T-helper 17 cell (primary cell): ENCODE data around the gene SPOP. TPM values are rescaled to one million over a fixed set of nuclear protein-coding genes. Genes with fewer than 3 reads are reported as not detected.

ENCODE experiments used
- ATAC-seq: fragments of 150-1000 bp; cut with Tn5 transposase; 2 replicates; pipeline ENCODE4 v1.10.0; 2021; ENCODE audit warnings: mild to moderate bottlenecking, moderate library complexity
- DNase-seq, 3 donors: peaks; one replicate each; pipeline versions ENCODE4 v3.0.0 to v3.0.0-alpha.2; 2020 to 2021
- H3K9me3 ChIP-seq: one replicate; pipeline ENCODE4 v1.7.0; 2013; ENCODE audit warnings: low read length, mild to moderate bottlenecking; ENCODE audit not compliant: control insufficient read depth, poor library complexity, severe bottlenecking
- H3K27ac Mint-ChIP-seq: one replicate; pipeline ENCODE4 v1.8.0; 2022; ENCODE audit warnings: mild to moderate bottlenecking, moderate library complexity, mixed read lengths
- H3K27me3 Mint-ChIP-seq: one replicate; pipeline ENCODE4 v1.8.0; 2022; ENCODE audit warnings: mixed read lengths
- H3K36me3 Mint-ChIP-seq: one replicate; pipeline ENCODE4 v1.8.0; 2022; ENCODE audit warnings: low read depth, mixed read lengths
- H3K4me1 Mint-ChIP-seq: one replicate; pipeline ENCODE4 v1.8.0; 2022; ENCODE audit warnings: mild to moderate bottlenecking, mixed read lengths
- H3K4me3 Mint-ChIP-seq: one replicate; pipeline ENCODE4 v1.8.0; 2022; ENCODE audit warnings: mild to moderate bottlenecking, moderate library complexity, mixed read lengths
- total RNA-seq, 4 donors: library from RNA in 2 of 4; stranded (reverse) in 2 of 4; gene quantifications; one replicate each; pipeline ENCODE4 v1.2.3 and lab custom pipeline; 2022 to 2026

The SPOP gene
- total RNA-seq, 2 donors from 2014 or later, result 46.8 to 52.7 TPM

- no peak for ATAC-seq
- Mint-ChIP-seq H3K36me3 (peaks cover 9% of the 10 kb centered on the region), H3K27me3 (no peaks in the 10 kb centered on the region)
These were observed 65.2 kb downstream of the SPOP start for GRCh38 chr17:49612726-49613125.

GRCh38 chr17:49610883-49611584 lies 66.9 kb downstream of the SPOP start:
- Mint-ChIP-seq H3K36me3 (peaks cover 9% of the 10 kb centered on the region), H3K4me1 (peaks cover 3% of the 10 kb centered on the region), H3K27ac (peak overlapping the region; percentile 8), H3K4me3 (no peak overlapping the region), H3K27me3 (no peaks in the 10 kb centered on the region)
- DNase-seq, result no peak
- H3K9me3 ChIP-seq, result no peaks in the 10 kb centered on the region
- ATAC-seq, result no peak

More at GRCh38 chr17:49612726-49613125, 65.2 kb downstream of the SPOP start:
- Mint-ChIP-seq H3K27ac (no peak overlapping the region), H3K4me1 (peaks cover 6% of the 10 kb centered on the region), H3K4me3 (no peak overlapping the region)
- H3K9me3 ChIP-seq, result no peaks in the 10 kb centered on the region
- DNase-seq, result no peak

GRCh38 chr17:49604314-49604869 lies 73.5 kb downstream of the SPOP start:
- Mint-ChIP-seq H3K36me3 (peaks cover 6% of the 10 kb centered on the region), H3K27me3 (no peaks in the 10 kb centered on the region), H3K27ac (no peak overlapping the region), H3K4me3 (no peak overlapping the region), H3K4me1 (peaks cover 3% of the 10 kb centered on the region)
- H3K9me3 ChIP-seq, result no peaks in the 10 kb centered on the region
- DNase-seq (no peak), ATAC-seq (no peak)

GRCh38 chr17:49603720-49604119 lies 74.2 kb downstream of the SPOP start:
- Mint-ChIP-seq H3K27me3 (no peaks in the 10 kb centered on the region), H3K4me3 (no peak overlapping the region), H3K36me3 (peaks cover 5% of the 10 kb centered on the region), H3K27ac (no peak overlapping the region), H3K4me1 (peaks cover 3% of the 10 kb centered on the region)
- no peak for ATAC-seq
- no peak for DNase-seq
- no peaks in the 10 kb centered on the region for H3K9me3 ChIP-seq

- Mint-ChIP-seq H3K27me3 (no peaks in the 10 kb centered on the region), H3K4me3 (no peak overlapping the region), H3K4me1 (peaks cover 3% of the 10 kb centered on the region), H3K27ac (no peak overlapping the region), H3K36me3 (peaks cover 5% of the 10 kb centered on the region)
- H3K9me3 ChIP-seq, result no peaks in the 10 kb centered on the region
- ATAC-seq, result no peak
- no peak for DNase-seq
These were observed 74.7 kb downstream of the SPOP start for GRCh38 chr17:49603238-49603637.

- no peak for DNase-seq
- ATAC-seq, result no peak
- H3K36me3 Mint-ChIP-seq, result peaks cover 5% of the 10 kb centered on the region
These were observed 75.1 kb downstream of the SPOP start for GRCh38 chr17:49602783-49603182.

GRCh38 chr17:49600949-49601348 lies 76.9 kb downstream of the SPOP start:
- Mint-ChIP-seq H3K27me3 (no peaks in the 10 kb centered on the region), H3K4me1 (peaks cover 6% of the 10 kb centered on the region), H3K27ac (no peak overlapping the region), H3K4me3 (no peak overlapping the region), H3K36me3 (peaks cover 6% of the 10 kb centered on the region)
- DNase-seq (no peak), ATAC-seq (no peak)
- H3K9me3 ChIP-seq, result no peaks in the 10 kb centered on the region

More at GRCh38 chr17:49602783-49603182, 75.1 kb downstream of the SPOP start:
- no peaks in the 10 kb centered on the region for H3K9me3 ChIP-seq
- no peak overlapping the region for H3K27ac Mint-ChIP-seq
- peaks cover 3% of the 10 kb centered on the region for H3K4me1 Mint-ChIP-seq
- H3K4me3 Mint-ChIP-seq, result no peak overlapping the region
- no peaks in the 10 kb centered on the region for H3K27me3 Mint-ChIP-seq

DNA sequence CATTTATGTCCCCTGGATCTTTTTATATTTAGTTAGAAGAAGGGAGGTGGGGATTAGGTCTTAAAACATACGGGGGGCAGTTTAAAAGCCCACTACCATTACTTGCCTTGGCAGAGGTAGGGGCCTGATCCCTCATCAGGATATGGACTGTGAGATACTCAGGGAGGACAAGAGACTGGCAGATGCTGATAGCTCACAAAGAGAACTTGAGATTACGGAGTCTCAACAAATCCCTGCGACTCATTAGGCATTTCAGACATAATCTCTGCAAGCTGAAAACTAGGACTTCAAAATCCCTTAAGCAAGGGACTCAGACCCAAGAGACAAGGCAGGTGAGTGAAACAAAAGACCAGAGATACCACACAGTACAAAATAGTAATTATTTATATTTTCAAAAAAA lies 79.0 kb downstream of the SPOP start:
- H3K27me3 Mint-ChIP-seq, result no peaks in the 10 kb centered on the region
- peaks cover 6% of the 10 kb centered on the region for H3K4me1 Mint-ChIP-seq
- DNase-seq, result no peak
- no peak overlapping the region for H3K4me3 Mint-ChIP-seq
- ATAC-seq, result no peak
- H3K9me3 ChIP-seq, result no peaks in the 10 kb centered on the region
- no peak overlapping the region for H3K27ac Mint-ChIP-seq
- peaks cover 6% of the 10 kb centered on the region for H3K36me3 Mint-ChIP-seq

- Mint-ChIP-seq H3K4me1 (peaks cover 6% of the 10 kb centered on the region), H3K4me3 (no peak overlapping the region), H3K27me3 (no peaks in the 10 kb centered on the region), H3K36me3 (peaks cover 6% of the 10 kb centered on the region), H3K27ac (no peak overlapping the region)
- ATAC-seq (no peak), DNase-seq (no peak)
- H3K9me3 ChIP-seq, result no peaks in the 10 kb centered on the region
These were observed 79.8 kb downstream of the SPOP start for GRCh38 chr17:49597928-49598655.

DNA sequence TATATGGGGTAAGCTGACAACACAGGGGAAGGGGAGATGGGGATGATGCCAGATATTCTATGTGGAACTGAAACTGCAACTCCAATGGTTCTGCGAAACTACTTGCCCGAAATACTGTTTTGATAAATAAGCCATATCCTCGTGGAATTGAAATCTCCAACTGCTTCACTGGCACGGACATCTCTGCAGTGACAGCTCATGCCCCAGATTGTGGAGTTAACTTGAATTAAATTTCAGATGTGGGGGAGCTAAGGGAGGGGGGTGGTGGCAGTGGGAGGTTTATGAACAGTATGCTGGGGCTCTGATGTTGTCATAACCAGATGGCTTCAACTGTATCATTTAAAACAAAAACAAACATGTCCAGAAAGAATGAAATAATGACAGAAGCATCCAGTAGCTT lies 80.5 kb downstream of the SPOP start:
- Mint-ChIP-seq H3K4me3 (no peak overlapping the region), H3K27me3 (no peaks in the 10 kb centered on the region), H3K36me3 (peaks cover 6% of the 10 kb centered on the region), H3K27ac (no peak overlapping the region), H3K4me1 (peaks cover 3% of the 10 kb centered on the region)
- DNase-seq (no peak), ATAC-seq (no peak)
- H3K9me3 ChIP-seq, result no peaks in the 10 kb centered on the region

DNA sequence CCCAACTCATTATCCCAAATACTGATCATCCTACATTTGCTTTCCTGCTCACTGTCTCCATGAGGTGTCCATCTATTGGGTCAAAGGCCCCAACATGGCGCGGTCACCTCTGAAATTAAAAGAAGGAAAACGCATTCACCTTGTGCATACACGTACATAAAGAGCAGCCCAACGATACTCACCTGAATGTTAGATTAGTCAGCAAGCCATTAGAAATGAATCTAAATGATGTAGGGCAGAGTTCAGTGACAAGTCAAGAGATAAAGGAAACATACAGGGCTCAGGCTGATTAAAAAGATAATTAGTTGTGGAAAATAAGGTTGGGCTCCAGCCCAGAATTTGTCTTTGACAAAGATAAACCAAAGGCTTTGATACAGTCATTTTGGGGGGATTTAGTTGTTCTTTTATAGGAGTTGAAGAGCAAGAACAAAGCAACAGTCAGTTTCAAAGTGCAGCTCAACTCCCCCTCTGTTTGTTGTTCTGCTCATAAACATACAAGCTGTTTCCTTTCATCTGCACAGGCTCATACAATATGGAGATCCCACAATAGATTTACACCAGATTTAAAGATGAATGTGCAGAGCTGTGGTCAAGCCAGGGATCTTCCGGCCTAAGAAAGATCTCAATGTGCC lies 81.2 kb downstream of the SPOP start:
- Mint-ChIP-seq H3K4me1 (peaks cover 9% of the 10 kb centered on the region), H3K27ac (no peak overlapping the region), H3K27me3 (no peaks in the 10 kb centered on the region), H3K4me3 (no peak overlapping the region), H3K36me3 (peaks cover 10% of the 10 kb centered on the region)
- no peaks in the 10 kb centered on the region for H3K9me3 ChIP-seq
- ATAC-seq (no peak), DNase-seq (no peak)

GRCh38 chr17:49595980-49596379 lies 81.9 kb downstream of the SPOP start:
- Mint-ChIP-seq H3K27ac (no peak overlapping the region), H3K4me3 (no peak overlapping the region), H3K27me3 (no peaks in the 10 kb centered on the region), H3K4me1 (peaks cover 9% of the 10 kb centered on the region), H3K36me3 (peaks cover 13% of the 10 kb centered on the region)
- DNase-seq (no peak), ATAC-seq (no peak)
- H3K9me3 ChIP-seq, result no peaks in the 10 kb centered on the region

- peaks cover 14% of the 10 kb centered on the region for H3K36me3 Mint-ChIP-seq
- DNase-seq (no peak), ATAC-seq (no peak)
- no peak overlapping the region for H3K4me3 Mint-ChIP-seq
- no peaks in the 10 kb centered on the region for H3K27me3 Mint-ChIP-seq
- H3K9me3 ChIP-seq, result no peaks in the 10 kb centered on the region
- peaks cover 9% of the 10 kb centered on the region for H3K4me1 Mint-ChIP-seq
- H3K27ac Mint-ChIP-seq, result no peak overlapping the region
These were observed 82.6 kb downstream of the SPOP start for GRCh38 chr17:49595328-49595727.
